ENCODE results near the gene PDE4C. TPM values are rescaled to one million over a fixed set of nuclear protein-coding genes. Genes with fewer than 3 reads are reported as not detected.
A peak's percentile ranks its signal among the peaks of the same experiment; 100 is the strongest.

PDE4C gene
- total RNA-seq, 1 donor from 2014 or later = 2.9 TPM

- H3K9me3 Mint-ChIP-seq (ENCODE audit: low read depth) = no peaks in the 10 kb centered on the region
- no peak overlapping the region for H3K4me3 Mint-ChIP-seq (ENCODE audit: unreplicated experiment)
- no peaks in the 10 kb centered on the region for H3K27me3 Mint-ChIP-seq (ENCODE audit: low read depth)
- H3K36me3 Mint-ChIP-seq (ENCODE audit: low read depth) = peaks cover 19% of the 10 kb centered on the region
- H3K4me1 Mint-ChIP-seq (ENCODE audit: low read depth) = peaks cover 12% of the 10 kb centered on the region
- H3K27ac Mint-ChIP-seq (ENCODE audit: unreplicated experiment) = no peak overlapping the region
- TF ChIP-seq, protein P1, sequence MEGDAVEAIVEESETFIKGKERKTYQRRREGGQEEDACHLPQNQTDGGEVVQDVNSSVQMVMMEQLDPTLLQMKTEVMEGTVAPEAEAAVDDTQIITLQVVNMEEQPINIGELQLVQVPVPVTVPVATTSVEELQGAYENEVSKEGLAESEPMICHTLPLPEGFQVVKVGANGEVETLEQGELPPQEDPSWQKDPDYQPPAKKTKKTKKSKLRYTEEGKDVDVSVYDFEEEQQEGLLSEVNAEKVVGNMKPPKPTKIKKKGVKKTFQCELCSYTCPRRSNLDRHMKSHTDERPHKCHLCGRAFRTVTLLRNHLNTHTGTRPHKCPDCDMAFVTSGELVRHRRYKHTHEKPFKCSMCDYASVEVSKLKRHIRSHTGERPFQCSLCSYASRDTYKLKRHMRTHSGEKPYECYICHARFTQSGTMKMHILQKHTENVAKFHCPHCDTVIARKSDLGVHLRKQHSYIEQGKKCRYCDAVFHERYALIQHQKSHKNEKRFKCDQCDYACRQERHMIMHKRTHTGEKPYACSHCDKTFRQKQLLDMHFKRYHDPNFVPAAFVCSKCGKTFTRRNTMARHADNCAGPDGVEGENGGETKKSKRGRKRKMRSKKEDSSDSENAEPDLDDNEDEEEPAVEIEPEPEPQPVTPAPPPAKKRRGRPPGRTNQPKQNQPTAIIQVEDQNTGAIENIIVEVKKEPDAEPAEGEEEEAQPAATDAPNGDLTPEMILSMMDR (IDR thresholded peaks at IDR 0.05) = no peak
- no peak for DNase-seq (ENCODE audit: low spot score)
These were observed 44.1 kb upstream of the PDE4C start for GRCh38 chr19:18270326-18270725.

DNA sequence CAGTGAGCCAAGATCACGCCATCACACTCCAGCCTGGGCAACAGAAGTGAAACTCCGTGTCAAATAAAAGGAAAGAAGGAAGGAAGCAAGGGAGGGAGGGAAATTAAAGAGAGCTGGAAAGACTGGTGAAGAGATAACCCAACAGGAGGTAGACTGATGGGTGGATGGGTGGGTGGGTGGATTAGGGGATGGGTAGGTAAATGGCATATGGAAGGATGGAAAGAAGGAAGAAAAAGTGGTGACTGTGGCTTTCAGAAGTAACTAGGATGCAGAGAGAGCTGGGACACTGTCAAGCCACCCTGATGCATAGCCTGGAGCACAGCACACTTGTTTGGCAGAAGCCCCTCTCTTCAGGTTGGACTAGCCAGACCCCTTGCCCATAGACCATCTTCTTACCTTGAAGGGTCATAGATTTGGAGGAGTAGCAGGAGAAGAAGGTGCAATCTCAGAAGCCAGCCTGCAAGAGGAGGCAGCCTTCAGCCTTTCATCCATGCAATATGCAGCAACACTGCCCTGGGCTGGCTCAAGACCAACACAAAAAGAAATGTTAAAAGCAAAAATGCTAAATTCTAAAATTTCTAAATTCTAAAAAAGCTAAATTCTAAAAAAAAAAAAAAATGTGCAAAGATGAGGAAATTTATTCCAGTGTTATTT lies 43.0 kb upstream of the PDE4C start:
- peaks cover 22% of the 10 kb centered on the region for H3K36me3 Mint-ChIP-seq (ENCODE audit: low read depth)
- no peak overlapping the region for H3K4me3 Mint-ChIP-seq (ENCODE audit: unreplicated experiment)
- DNase-seq (ENCODE audit: low spot score) = no peak
- H3K27me3 Mint-ChIP-seq (ENCODE audit: low read depth) = no peaks in the 10 kb centered on the region
- H3K4me1 Mint-ChIP-seq (ENCODE audit: low read depth) = peaks cover under 1% of the 10 kb centered on the region
- H3K9me3 Mint-ChIP-seq (ENCODE audit: low read depth) = no peaks in the 10 kb centered on the region
- TF ChIP-seq, protein P1 (IDR thresholded peaks at IDR 0.05) = no peak
- H3K27ac Mint-ChIP-seq (ENCODE audit: unreplicated experiment) = peak overlapping the region; percentile 27

- H3K36me3 Mint-ChIP-seq (ENCODE audit: low read depth) = peaks cover 22% of the 10 kb centered on the region
- TF ChIP-seq, protein P1 (IDR thresholded peaks at IDR 0.05) = no peak
- H3K27ac Mint-ChIP-seq (ENCODE audit: unreplicated experiment) = no peak overlapping the region
- no peaks in the 10 kb centered on the region for H3K27me3 Mint-ChIP-seq (ENCODE audit: low read depth)
- H3K4me1 Mint-ChIP-seq (ENCODE audit: low read depth) = no peaks in the 10 kb centered on the region
- no peak overlapping the region for H3K4me3 Mint-ChIP-seq (ENCODE audit: unreplicated experiment)
- DNase-seq (ENCODE audit: low spot score) = no peak
- no peaks in the 10 kb centered on the region for H3K9me3 Mint-ChIP-seq (ENCODE audit: low read depth)
These were observed 40.8 kb upstream of the PDE4C start for GRCh38 chr19:18266771-18267686.

DNA sequence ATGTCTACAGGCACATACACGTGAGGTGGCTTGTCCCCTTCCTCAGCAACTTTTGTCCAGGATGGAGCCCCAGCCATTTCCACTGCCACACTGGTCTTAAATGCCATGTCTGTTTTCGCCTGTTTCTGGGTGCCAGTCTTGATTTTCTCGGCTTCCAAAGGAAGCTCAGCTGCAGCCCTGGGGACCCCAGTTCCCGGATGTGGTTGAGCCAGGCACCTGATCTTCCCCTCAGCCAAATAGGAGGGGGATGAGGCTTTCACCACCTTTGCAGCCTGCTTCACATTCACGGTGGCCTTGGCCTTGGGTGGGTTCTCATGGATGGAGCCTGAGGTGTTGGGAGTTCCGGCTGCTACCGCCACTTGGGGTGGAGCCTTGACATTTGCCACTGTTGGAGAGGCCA lies 39.3 kb upstream of the PDE4C start:
- DNase-seq (ENCODE audit: low spot score) = no peak
- peaks cover 22% of the 10 kb centered on the region for H3K36me3 Mint-ChIP-seq (ENCODE audit: low read depth)
- H3K9me3 Mint-ChIP-seq (ENCODE audit: low read depth) = no peaks in the 10 kb centered on the region
- TF ChIP-seq, protein P1 (IDR thresholded peaks at IDR 0.05) = no peak
- no peaks in the 10 kb centered on the region for H3K4me1 Mint-ChIP-seq (ENCODE audit: low read depth)
- H3K27ac Mint-ChIP-seq (ENCODE audit: unreplicated experiment) = no peak overlapping the region
- no peak overlapping the region for H3K4me3 Mint-ChIP-seq (ENCODE audit: unreplicated experiment)
- no peaks in the 10 kb centered on the region for H3K27me3 Mint-ChIP-seq (ENCODE audit: low read depth)

GRCh38 chr19:18264971-18265540 lies 38.8 kb upstream of the PDE4C start:
- Mint-ChIP-seq H3K27me3 (ENCODE audit: low read depth) (no peaks in the 10 kb centered on the region), H3K36me3 (ENCODE audit: low read depth) (peaks cover 22% of the 10 kb centered on the region), H3K9me3 (ENCODE audit: low read depth) (no peaks in the 10 kb centered on the region), H3K4me3 (ENCODE audit: unreplicated experiment) (no peak overlapping the region), H3K27ac (ENCODE audit: unreplicated experiment) (no peak overlapping the region), H3K4me1 (ENCODE audit: low read depth) (no peaks in the 10 kb centered on the region)
- DNase-seq (ENCODE audit: low spot score) = no peak
- TF ChIP-seq, protein P1 (IDR thresholded peaks at IDR 0.05) = no peak

All from chondrocyte (in vitro differentiated cells).